Measurements from ENCODE around the gene SELPLG.

The SELPLG gene

GRCh38 chr12:108608616-108609015, 25.1 kb downstream of the SELPLG start:
- in situ Hi-C loops (cut with MboI; ENCODE audit: low sequenced_read_pairs), result no loop called here

GRCh38 chr12:108607981-108608600, 25.6 kb downstream of the SELPLG start:
- in situ Hi-C loops (cut with MboI; ENCODE audit: low sequenced_read_pairs), result no loop called here

GRCh38 chr12:108606492-108606891, 27.2 kb downstream of the SELPLG start:
- in situ Hi-C loops (cut with MboI; ENCODE audit: low sequenced_read_pairs), result no loop called here

GRCh38 chr12:108605690-108606406, 27.8 kb downstream of the SELPLG start:
- in situ Hi-C loops (cut with MboI; ENCODE audit: low sequenced_read_pairs), result no loop called here

GRCh38 chr12:108605000-108605689, 28.5 kb downstream of the SELPLG start:
- in situ Hi-C loops (cut with MboI; ENCODE audit: low sequenced_read_pairs), result no loop called here

GRCh38 chr12:108604208-108604941, 29.3 kb downstream of the SELPLG start:
- in situ Hi-C loops (cut with MboI; ENCODE audit: low sequenced_read_pairs), result no loop called here

GRCh38 chr12:108603743-108604142, 30.0 kb downstream of the SELPLG start:
- in situ Hi-C loops (cut with MboI; ENCODE audit: low sequenced_read_pairs), result no loop called here

- in situ Hi-C loops (cut with MboI; ENCODE audit: low sequenced_read_pairs), result no loop called here
Measured at GRCh38 chr12:108602976-108603704, 30.6 kb downstream of the SELPLG start.

DNA sequence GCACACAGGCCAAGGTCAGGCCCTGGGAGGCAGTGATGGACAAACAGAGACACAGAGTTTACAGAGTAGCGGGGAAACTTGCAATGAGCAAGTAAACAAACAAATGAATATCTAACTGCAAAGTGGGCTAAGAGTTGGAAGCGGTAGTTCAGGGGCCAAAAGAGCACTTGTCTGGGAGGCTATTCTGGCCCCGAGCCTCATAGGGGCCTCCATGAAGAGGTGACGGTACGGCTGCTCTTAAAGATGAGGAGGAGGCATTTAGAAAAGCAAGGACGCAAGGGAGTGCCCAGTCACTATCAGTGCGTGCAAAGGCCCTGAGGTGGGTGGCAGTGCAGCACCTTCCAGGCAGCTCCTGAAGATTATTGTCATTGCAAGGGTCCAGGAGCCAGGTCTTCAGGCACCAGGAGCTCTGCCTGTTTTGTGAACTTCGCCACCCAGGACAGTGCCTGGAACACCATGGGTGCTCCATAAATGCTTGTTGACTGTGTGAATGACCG, 31.4 kb downstream of the SELPLG start:
- in situ Hi-C loops (cut with MboI; ENCODE audit: low sequenced_read_pairs), result no loop called here

DNA sequence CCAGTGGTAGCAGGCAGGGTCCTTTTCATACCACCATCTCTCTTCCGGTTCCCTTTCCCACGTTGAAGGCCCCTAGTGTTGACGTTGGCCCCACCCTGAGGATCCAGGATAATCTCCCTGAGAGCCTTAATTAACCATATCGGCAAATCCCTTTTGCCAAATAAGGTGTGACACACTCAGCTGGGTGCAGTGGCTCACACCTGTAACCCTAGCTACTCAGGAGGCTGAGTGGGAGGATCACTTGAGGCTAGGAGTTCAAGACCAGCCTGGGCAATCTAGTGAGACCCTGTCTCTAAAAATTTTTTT, 33.0 kb downstream of the SELPLG start:
- in situ Hi-C loops (cut with MboI; ENCODE audit: low sequenced_read_pairs), result no loop called here

GRCh38 chr12:108599948-108600701, 33.6 kb downstream of the SELPLG start:
- in situ Hi-C loops (cut with MboI; ENCODE audit: low sequenced_read_pairs), result no loop called here

GRCh38 chr12:108599541-108599940, 34.2 kb downstream of the SELPLG start:
- in situ Hi-C loops (cut with MboI; ENCODE audit: low sequenced_read_pairs), result no loop called here

- in situ Hi-C loops (cut with MboI; ENCODE audit: low sequenced_read_pairs), result no loop called here
Measured at GRCh38 chr12:108598553-108599250, 35.0 kb downstream of the SELPLG start.

DNA sequence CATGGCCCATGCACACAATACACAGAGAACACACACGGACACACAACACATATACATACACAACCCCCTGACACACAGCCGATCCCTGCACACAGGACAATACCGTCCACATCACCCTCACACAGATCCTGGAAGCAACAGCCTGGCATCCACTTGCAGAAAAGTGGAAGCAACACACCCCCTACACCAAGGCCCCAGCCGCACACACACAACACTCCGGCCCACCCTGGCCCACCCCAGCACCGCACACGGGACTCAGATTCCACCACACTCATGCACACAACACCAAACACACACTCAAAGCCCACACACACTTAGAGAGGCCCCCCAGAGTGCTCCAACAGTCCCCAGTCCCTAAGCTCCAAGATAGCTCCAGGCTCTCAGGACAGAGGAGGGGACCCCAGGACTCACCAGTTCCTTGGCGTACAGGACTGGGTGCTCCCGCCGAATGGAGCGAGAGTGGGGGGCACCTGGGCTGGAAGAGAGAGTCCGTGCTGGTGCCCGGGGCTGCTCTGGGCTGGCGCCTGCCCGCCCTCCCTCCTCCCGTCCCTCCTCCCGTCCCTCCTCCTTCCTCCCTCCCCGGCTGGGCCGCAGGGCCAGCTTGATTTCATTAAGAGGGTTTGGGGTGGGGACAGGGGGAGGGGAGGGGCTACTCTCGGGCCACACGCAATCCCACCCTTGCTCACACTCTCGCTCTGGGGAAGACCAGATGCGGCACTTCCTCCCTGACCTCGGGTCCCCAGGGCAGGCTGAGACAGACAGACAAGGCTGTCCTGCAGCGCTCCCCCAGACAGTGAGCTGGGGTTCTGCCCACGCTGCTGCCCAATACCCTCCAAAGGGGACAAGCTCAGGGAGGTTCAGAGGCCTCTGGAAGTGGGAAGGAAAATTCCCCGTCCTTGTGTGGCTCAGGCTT, 35.9 kb downstream of the SELPLG start, which contains the start of gene TMEM119:
TMEM119 (minus strand) TSS at position 526 of the 913 bp plus-strand sequence. CDS start 5,701 bp downstream, outside the sequence.
- in situ Hi-C loops (cut with MboI; ENCODE audit: low sequenced_read_pairs), result no loop called here

DNA sequence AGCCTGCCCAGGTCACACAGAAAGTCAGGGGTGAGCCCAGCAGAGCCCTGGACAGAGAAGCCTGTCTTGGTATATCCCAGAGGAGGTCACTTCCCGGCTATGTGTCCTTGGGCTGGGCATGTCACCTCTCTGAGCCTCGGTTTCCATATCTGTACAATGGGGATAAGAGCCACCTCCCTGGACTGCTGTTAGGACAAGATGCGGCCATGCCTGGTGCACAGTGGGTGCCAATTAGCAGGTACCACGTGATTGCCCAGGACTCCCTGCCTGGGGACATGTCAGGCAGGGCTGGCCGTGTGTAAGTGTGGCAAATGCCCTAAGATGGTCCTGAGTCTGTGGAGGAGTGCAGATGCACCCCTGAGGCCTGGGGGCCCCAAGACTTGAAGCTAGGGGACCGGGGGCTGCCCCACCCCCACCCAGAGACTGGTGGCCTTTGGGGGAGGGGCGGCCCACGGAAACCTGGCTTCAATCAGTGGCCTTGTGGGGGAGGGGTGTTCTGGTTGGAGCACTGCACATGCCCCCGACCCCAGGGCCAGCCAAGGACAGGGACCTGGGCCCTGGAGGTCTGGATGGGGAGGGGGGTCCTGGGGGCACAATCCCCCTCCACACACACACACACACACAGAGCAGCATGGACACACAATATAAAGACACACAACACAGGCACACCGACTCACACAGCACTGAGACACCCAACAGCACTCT, 36.7 kb downstream of the SELPLG start:
- in situ Hi-C loops (cut with MboI; ENCODE audit: low sequenced_read_pairs), result no loop called here

DNA sequence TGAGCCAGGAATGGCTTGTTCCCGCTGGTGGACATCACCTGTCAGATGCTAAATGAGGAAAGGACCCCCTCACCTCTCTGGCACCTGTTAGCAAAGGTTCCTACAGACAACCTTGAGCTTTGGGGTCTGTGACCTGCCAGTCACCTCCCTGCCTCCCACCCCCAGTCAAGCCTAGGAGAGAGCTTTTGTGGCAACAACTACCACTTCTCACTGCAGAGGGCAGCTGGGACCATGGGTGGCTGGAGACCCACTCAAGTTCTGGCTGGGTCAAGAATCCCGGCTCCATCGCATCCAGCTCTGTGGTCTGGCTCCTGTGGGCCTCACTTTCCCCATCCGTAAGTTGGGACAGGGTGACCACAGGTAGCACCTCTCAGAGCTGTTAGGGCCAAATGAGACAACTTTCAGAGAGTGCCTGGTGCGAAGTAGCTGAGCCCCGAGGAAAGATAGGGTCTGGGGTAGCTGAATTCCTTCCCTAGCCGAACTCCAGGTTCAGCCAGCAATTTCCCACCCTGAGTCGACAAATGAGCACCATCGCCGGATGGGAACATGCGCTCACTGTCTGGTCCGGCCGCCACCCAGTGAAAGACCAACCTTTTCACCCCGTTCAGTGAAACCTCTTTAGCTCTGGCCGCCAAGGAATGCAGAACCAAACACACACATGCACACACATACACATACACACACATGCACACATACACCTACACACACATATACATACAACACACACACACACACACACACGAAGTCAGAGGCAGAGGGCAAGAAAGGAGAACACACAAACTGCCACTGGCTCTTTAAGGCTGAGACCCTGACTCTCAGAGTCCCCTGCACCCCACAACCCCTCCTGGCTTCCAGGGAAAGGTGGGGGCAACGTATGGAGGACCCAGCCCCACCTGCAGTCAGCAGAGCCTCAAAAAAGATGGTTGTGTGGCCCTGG, 37.7 kb downstream of the SELPLG start:
- in situ Hi-C loops (cut with MboI; ENCODE audit: low sequenced_read_pairs), result no loop called here

Data from HL-60/S4 treated with retinoic acid at 250 ng/mL for 4 days and 3 days (cell line).